Renal cortex interstitium (tissue), 11 donors: ENCODE data around the gene GPHN. TPM values are rescaled to one million over a fixed set of nuclear protein-coding genes. Genes with fewer than 3 reads are reported as not detected.
A peak's percentile ranks its signal among the peaks of the same experiment; 100 is the strongest.

Experiments
- DNase-seq, 11 donors: peaks; one replicate each; pipeline ENCODE4 v3.0.0-alpha.2; 2013; ENCODE audit warnings: low read depth in 9 of 11, low spot score in 4 of 11; ENCODE audit errors: extremely low read depth in 1 of 11
- polyA plus RNA-seq, 3 donors: library from polyadenylated mRNA; unstranded; fragments of 120-200 nt; gene quantifications; one replicate each; pipeline ENCODE4 v1.2.1, GENCODE V29; 2013; ENCODE audit not compliant: insufficient read length in 3 of 3

GPHN gene
- polyA plus RNA-seq, 3 donors, result 66.0 to 77.8 (median 70.6) TPM

DNA sequence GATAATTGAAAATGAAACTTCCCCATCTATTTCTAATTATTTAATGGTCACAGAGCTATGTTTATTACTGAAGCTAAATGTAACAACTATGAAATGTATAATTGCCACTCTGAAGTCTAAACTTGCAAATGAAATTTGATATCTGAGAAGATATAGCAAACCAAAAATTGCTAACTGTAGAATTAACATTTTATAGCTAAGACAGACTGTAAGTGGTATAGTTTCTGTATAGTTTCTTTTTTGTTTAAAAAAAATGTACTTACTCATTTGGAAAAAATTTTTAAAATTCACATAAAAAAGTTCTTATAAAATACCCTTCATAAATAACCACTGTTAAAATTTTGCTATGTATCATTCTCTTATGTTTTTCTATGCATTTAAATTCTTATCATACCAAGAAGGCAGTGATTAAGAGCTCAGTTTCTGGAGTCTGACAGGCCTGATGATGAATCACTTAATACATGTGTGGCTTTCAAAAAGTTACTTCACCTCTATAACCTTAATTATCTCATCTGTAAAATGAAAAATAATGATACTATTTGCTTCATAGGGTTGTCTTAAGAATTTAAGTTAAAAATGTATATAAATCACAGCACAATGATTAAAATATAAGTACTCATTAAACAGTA lies 466.6 kb downstream of the GPHN start:
- DNase-seq, result peak in 1 of 11 donors; percentile 9

- DNase-seq, result peak in 2 of 11 donors; percentile 1 to 27
These were observed 467.3 kb downstream of the GPHN start for GRCh38 chr14:66975251-66975650.

DNA sequence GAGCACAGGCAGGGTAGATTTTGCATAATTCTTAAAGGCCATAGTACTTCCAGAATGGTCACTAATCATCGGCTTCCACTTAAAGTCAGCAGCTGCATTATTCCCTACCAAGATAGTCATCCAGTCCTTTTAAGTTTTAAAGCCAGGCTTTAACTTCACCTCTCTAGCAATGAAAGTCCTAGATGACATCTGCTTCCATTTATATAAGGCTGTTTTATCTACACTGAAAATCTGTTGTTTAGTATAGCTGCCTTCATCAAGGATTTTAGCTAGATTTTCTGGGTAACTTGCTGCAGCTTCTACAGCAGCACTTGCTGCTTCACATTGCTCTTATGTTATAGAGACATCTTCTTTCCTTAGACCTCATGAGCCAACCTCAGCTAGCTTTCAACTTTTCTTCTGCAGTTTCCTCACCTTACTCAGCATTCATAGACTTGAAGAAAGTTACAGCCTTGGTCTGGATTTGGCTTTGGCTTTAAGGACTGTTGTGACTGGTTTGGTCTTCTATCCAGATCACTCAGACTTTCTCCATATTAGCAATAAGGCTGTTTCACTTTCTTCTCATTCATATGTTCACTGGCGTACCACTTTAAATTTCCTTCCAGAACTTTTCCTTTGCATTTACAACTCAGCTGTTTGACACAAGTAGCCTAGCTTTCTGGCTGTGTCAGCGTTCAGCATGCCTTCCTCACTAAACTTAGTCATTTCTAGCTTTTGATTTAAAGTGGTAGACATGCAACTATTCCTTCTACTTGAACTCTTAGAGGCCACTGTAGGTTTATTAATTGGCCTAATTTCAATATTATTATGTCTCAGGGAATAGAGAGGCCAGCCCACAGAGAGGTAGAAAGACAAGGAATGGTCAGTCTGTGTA lies 471.4 kb downstream of the GPHN start:
- no peak for DNase-seq

DNA sequence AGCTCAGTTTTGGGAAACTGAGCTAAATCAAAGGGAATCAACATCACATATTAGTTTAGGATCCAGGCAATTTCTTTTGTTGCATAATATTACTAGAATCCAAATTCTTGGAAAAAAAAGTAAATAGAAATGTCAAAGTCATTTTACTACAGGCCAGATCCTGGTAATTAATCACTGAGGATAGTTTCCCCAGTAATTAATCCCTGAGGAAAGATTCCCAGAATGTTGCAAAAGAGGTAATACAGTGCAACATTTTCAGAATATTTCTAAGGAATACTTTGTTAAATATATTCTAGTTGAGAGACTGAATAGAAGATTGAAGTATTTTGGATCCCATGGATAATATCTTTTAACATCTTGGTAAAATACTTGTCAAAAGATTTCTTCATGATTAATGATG lies 474.3 kb downstream of the GPHN start:
- no peak for DNase-seq

- DNase-seq, result no peak
These were observed 484.8 kb downstream of the GPHN start for GRCh38 chr14:66992776-66993175.

DNA sequence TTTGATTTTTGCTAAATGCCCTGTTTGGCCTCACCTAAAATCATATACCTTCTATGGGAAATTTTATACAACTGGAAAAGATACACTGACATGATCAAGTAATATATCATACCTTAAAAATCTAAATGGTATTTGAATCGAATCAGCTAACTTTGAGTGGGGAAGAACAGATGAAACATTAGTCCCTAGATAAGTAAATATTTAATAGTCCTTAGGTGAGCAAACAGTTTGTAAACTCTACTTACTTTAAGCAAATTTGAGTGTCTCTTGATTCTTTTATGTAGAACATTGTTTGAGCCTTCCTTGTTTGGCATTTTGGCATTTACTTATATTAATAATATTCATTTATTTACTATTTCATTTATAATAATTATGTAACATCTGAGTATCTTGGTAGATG lies 485.6 kb downstream of the GPHN start:
- no peak for DNase-seq

GRCh38 chr14:66998013-66998412 lies 490.1 kb downstream of the GPHN start:
- no peak for DNase-seq

GRCh38 chr14:66999978-67000377 lies 492.0 kb downstream of the GPHN start:
- DNase-seq, result no peak

DNA sequence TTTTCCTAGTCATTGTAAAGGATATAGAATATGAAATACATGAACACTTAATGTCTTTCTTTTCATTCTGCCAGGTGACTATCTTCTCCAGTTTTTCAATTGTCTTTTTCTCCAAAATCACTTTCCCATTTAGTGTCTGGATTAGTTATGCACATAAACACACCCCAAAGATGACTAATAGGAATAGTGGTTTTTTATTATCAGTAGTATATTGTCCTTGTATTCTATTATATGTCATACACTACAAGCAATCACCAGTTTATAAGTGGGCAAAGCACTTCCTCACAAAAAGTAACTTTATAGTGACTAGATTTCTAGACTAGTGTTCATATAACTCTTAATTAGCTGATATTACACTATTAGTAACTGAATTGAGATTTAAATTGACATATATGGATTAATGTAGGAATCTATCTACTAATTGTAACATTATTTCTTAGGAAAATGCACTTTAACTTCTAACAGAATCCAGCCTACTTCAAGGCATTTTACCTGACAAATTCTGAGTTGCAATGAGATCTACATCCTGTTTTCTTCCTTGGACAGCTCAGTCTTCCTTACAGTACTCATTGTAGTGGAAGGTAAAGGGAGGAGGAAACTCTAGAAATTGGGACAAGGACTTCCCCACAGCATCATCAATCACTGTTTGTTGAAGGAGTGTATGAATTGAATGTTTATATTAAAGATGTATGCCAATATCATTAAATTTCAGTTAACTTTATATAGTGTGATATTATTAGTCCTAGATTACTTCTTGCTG lies 495.2 kb downstream of the GPHN start:
- no peak for DNase-seq

GRCh38 chr14:67004521-67004920 lies 496.6 kb downstream of the GPHN start:
- DNase-seq, result no peak

DNA sequence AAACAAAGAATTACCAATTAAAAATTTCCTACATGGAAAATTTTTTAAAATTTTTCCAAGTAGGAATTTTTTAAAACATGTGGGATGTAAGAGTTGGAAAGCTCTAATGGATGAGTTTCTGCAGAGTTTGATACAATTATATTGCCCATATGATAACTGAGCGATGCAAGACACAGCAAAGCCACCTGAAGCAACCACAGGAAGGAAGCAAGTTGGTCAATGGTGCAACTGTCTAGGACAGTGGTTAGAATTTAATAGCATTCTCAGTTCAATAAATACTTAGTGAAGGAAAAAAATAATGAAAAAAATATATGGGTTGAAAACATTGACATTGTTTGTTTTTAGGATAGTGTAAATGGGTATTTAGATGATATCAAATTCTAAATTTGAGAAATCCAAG lies 502.7 kb downstream of the GPHN start:
- DNase-seq, result no peak

- no peak for DNase-seq
These were observed 508.9 kb downstream of the GPHN start for GRCh38 chr14:67016856-67017255.

DNA sequence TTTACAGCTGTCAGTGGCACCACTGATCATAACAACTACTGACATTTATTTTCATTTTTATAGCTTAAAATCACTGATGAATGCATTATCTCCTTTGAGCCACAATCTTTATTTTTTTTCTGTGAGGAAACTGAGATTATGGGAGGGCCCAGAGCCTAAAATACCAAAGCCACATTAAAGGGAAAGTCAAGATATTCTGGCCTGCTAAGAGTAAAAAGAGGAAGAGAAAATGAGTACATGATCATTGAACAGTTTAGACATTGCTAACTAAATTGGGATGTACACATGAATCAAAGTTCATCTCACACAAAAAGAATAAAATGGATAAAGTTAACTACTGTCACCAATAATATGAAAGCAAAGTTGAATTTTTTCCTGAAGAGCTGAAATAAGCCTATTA lies 510.8 kb downstream of the GPHN start:
- DNase-seq, result no peak

GRCh38 chr14:67019796-67020195 lies 511.8 kb downstream of the GPHN start:
- DNase-seq, result no peak

DNA sequence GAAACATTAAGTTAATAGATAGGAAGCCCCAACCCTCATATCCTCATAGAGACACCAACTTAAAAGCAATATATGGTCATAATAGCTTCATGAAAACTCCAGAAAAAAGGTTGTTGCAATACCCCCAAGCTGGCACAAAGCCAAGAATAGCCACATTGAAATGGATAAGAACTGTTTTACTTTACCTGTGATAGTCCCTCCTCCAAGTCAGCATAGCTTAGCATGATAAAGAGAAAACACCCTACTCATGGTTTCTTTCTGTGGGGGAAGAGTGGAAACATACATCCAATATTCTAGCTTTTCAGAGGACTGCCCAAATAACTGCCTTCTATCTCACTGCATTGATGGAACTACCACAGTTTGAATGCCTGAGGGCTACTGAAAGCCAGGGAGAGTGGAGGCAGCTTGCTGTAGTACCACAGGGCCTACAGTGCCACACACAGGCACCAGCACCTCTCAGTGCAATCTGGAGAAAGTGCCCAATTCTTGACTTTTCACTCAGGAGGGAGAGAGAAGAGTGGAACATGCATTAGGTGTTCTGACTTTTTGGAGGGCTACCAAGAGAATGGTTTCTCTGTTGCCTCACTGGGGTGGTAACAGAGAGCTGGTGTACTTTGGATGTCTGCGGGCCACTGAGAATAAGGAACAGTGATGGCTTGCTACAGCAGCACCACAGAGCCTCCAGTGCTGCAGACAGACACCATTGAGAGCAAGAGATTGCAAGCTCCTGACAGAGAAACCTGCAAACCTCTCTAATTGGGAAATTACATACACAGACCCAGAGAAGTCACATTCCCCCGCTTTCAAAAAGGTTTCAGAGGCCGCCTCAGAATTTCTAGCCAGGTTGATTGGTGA lies 524.2 kb downstream of the GPHN start:
- DNase-seq, result no peak

DNA sequence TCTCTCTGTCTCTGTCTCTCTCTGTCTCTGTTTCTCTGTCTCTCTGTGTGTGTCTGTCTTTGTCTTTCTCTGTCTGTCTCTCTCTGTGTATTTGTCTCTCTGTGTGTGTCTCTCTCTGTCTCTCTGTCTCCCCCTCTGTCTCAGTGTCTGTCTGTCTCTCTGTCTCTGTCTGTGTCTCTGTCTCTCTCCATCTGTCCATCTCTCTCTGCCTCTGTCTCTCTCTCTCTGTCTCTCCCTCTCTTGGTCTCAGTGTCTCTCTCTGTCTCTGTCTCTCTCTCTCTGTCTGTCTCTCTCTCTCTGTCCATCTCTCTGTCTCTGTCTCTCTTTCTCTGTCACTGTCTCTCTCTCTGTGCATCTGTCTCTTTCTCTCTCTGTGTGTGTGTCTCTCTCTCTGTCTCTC lies 537.5 kb downstream of the GPHN start:
- DNase-seq, result no peak

DNA sequence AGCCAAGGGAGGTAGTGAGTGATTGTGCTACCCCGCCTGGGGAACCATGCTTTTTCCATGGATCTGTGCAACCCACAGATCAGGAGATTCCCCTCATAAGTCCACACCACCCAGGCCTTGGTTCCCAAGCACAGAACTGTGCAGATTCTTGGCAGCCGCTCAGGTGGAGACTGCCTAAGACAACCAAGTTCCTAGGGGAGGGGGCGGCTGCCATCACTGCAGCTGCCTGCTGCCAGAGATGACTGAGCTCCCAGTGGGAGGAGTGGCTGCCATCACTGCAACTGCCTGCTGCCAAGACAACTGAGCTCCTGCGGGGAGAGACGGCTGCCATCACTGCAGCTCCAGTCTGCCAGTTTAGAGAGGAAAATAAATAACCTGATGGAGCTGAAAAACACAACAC lies 542.9 kb downstream of the GPHN start:
- no peak for DNase-seq

GRCh38 chr14:67056684-67057083 lies 548.7 kb downstream of the GPHN start:
- DNase-seq, result no peak

DNA sequence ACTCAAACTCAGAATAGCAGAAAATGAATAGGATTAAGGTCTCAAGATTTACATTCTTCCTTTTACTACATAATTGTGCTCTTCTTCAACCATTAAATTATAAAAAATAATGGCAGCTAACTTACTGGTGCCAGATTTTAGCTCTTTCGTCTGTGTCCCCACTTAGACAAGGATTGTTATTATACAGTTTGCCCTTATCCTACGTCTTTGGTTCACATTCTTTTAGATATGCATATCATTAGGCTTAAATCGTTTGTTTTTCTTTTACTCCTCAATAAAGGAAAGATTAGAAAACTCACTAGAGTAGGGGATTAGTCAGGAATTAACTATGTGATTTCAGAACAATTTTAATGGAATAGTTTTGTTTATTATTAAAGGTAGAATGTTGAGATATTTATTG lies 551.6 kb downstream of the GPHN start:
- DNase-seq, result no peak
